ENCODE results near the gene HEY2. TPM values are rescaled to one million over a fixed set of nuclear protein-coding genes. Genes with fewer than 3 reads are reported as not detected.
A peak's percentile ranks its signal among the peaks of the same experiment; 100 is the strongest.

HEY2 gene
- total and polyA plus RNA-seq, 2 donors (not counting 1 experiment from before 2014, with no cell fraction given) = not detected

- TF ChIP-seq EZH2 (IDR thresholded peaks at IDR 0.05; ENCODE audit: low read length, missing control alignments) (no peak), CTCF (conservative IDR thresholded peaks at IDR 0.05 in 1 of 2, IDR thresholded peaks at IDR 0.05 in 1 of 2; ENCODE audit: low read depth in 1 of 2, low read length in 2 of 2) (no peak)
- Histone ChIP-seq H3K9ac (ENCODE audit: insufficient read depth, low read length) (no peak overlapping the region), H2AFZ (ENCODE audit: low read length) (no peak overlapping the region), H3K4me3 (replicated peaks in 1 of 4; ENCODE audit: control extremely low read depth in 1 of 4, insufficient read depth in 1 of 4, low read depth in 3 of 4, low read length in 4 of 4) (no peak overlapping the region), H3K36me3 (ENCODE audit: control insufficient read depth, insufficient read depth, low read length) (no peaks in the 10 kb centered on the region), H3K9me3 (ENCODE audit: control insufficient read depth, insufficient read depth, low read depth, low read length) (no peaks in the 10 kb centered on the region), H3K27me3 (ENCODE audit: control insufficient read depth, insufficient read depth, low read length) (no peaks in the 10 kb centered on the region), H3K27ac (ENCODE audit: insufficient read depth, low read length) (peak overlapping the region; percentile 39), H3K79me2 (ENCODE audit: control insufficient read depth, insufficient read depth, low read length) (peaks cover 18% of the 10 kb centered on the region), H3K4me2 (ENCODE audit: extremely low read depth, insufficient read depth, low read length) (peak overlapping the region; percentile 59), H4K20me1 (ENCODE audit: control insufficient read depth, extremely low read depth, insufficient read depth, low read length) (no peaks in the 10 kb centered on the region), H3K4me1 (ENCODE audit: control insufficient read depth, extremely low read depth, insufficient read depth, low read length) (peaks cover 18% of the 10 kb centered on the region)
- peak in 1 of 2 donors; percentile 67 for DNase-seq (ENCODE audit: low read depth in 2 of 2)
Measured at GRCh38 chr6:125794342-125795137, 45.1 kb downstream of the HEY2 start.

GRCh38 chr6:125795301-125795700 is 45.9 kb downstream of the HEY2 start:
- TF ChIP-seq CTCF (conservative IDR thresholded peaks at IDR 0.05 in 1 of 2, IDR thresholded peaks at IDR 0.05 in 1 of 2; ENCODE audit: low read depth in 1 of 2, low read length in 2 of 2) = no peak
- no peak for TF ChIP-seq EZH2 (IDR thresholded peaks at IDR 0.05; ENCODE audit: low read length, missing control alignments)
- H3K9me3 ChIP-seq (ENCODE audit: control insufficient read depth, insufficient read depth, low read depth, low read length) = no peaks in the 10 kb centered on the region
- H3K27ac ChIP-seq (ENCODE audit: insufficient read depth, low read length) = no peak overlapping the region
- H3K4me3 ChIP-seq (replicated peaks in 1 of 4; ENCODE audit: control extremely low read depth in 1 of 4, insufficient read depth in 1 of 4, low read depth in 3 of 4, low read length in 4 of 4) = no peak overlapping the region
- no peak for DNase-seq (ENCODE audit: low read depth in 2 of 2)
- no peak overlapping the region for H3K4me2 ChIP-seq (ENCODE audit: extremely low read depth, insufficient read depth, low read length)
- peaks cover 18% of the 10 kb centered on the region for H3K79me2 ChIP-seq (ENCODE audit: control insufficient read depth, insufficient read depth, low read length)
- H3K9ac ChIP-seq (ENCODE audit: insufficient read depth, low read length) = no peak overlapping the region
- no peaks in the 10 kb centered on the region for H3K36me3 ChIP-seq (ENCODE audit: control insufficient read depth, insufficient read depth, low read length)
- no peaks in the 10 kb centered on the region for H3K27me3 ChIP-seq (ENCODE audit: control insufficient read depth, insufficient read depth, low read length)
- H2AFZ ChIP-seq (ENCODE audit: low read length) = no peak overlapping the region
- no peaks in the 10 kb centered on the region for H4K20me1 ChIP-seq (ENCODE audit: control insufficient read depth, extremely low read depth, insufficient read depth, low read length)
- peaks cover 13% of the 10 kb centered on the region for H3K4me1 ChIP-seq (ENCODE audit: control insufficient read depth, extremely low read depth, insufficient read depth, low read length)

DNA sequence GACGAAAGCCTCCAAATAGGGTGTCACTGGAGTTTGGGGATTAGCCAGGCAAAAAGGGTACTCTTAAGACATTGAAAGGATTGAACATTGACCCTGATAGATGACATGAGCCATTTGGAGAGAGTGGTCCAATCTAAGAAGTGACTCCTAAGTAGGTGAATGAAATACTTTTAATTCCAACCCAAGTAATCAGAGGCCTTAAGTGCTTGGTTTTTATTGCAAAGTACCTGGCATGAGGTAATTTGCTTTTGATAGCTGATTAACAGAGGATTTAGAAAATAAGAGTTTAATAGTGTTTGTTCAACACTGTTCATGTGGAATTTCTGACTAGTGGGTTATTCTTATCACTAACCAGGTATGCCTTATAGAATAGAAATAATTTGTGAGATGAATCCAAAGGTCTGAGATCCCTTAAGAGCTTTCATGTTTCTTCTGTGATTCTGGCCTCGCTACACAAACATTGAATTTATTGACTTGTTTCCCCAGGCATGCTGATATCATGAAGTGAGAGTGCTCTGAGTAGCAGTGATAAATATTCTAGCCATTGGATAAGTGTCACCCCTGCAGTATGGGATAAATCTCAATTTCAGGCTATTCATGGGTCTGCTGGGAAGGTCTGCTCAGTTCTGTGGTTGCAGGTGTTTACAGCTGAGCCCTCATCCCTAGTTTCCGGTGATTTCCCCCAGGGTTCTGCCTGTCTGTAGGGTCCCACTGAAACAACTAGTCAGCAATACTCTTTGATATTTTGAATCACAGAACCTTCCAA is 47.9 kb downstream of the HEY2 start:
- Histone ChIP-seq H3K36me3 (ENCODE audit: control insufficient read depth, insufficient read depth, low read length) (no peaks in the 10 kb centered on the region), H3K9ac (ENCODE audit: insufficient read depth, low read length) (no peak overlapping the region), H3K27me3 (ENCODE audit: control insufficient read depth, insufficient read depth, low read length) (no peaks in the 10 kb centered on the region), H3K4me2 (ENCODE audit: extremely low read depth, insufficient read depth, low read length) (no peak overlapping the region), H3K4me1 (ENCODE audit: control insufficient read depth, extremely low read depth, insufficient read depth, low read length) (peaks cover 9% of the 10 kb centered on the region), H2AFZ (ENCODE audit: low read length) (no peak overlapping the region), H3K27ac (ENCODE audit: insufficient read depth, low read length) (no peak overlapping the region), H3K79me2 (ENCODE audit: control insufficient read depth, insufficient read depth, low read length) (peaks cover 11% of the 10 kb centered on the region), H4K20me1 (ENCODE audit: control insufficient read depth, extremely low read depth, insufficient read depth, low read length) (no peaks in the 10 kb centered on the region), H3K4me3 (replicated peaks in 1 of 4; ENCODE audit: control extremely low read depth in 1 of 4, insufficient read depth in 1 of 4, low read depth in 3 of 4, low read length in 4 of 4) (no peak overlapping the region), H3K9me3 (ENCODE audit: control insufficient read depth, insufficient read depth, low read depth, low read length) (no peaks in the 10 kb centered on the region)
- TF ChIP-seq CTCF (conservative IDR thresholded peaks at IDR 0.05 in 1 of 2, IDR thresholded peaks at IDR 0.05 in 1 of 2; ENCODE audit: low read depth in 1 of 2, low read length in 2 of 2) = no peak
- TF ChIP-seq EZH2 (IDR thresholded peaks at IDR 0.05; ENCODE audit: low read length, missing control alignments) = no peak
- DNase-seq (ENCODE audit: low read depth in 2 of 2) = no peak
